H1 (cell line): ENCODE data around the gene ARF3. TPM values are rescaled to one million over a fixed set of nuclear protein-coding genes. Genes with fewer than 3 reads are reported as not detected.

Experiments
- CHD2 ChIP-seq: IDR thresholded peaks from 2 replicates; pipeline ENCODE4 v1.6.1; 2012; ENCODE audit warnings: low read length, improper control_type of control experiment
- EP300 ChIP-seq, 2 experiments: IDR thresholded peaks; 1 replicate in 1 of 2; 2 replicates in 1 of 2; pipeline ENCODE4 v1.6.1; 2011 to 2012; ENCODE audit warnings: low read depth in 2 of 2, low read length in 2 of 2, mild to moderate bottlenecking in 2 of 2, borderline replicate concordance in 1 of 2, inconsistent platforms in 1 of 2, moderate library complexity in 1 of 2
- FOSL1 ChIP-seq: IDR thresholded peaks from 2 replicates; pipeline ENCODE4 v1.6.1; 2011; ENCODE audit warnings: mild to moderate bottlenecking, low read depth, low read length, moderate library complexity; ENCODE audit not compliant: insufficient read depth
- HDAC2 ChIP-seq, 2 experiments: fragments of 300-600 bp in 1 of 2; sonication (generic) in 1 of 2; IDR thresholded peaks; 2 replicates each; pipeline ENCODE4 v1.6.1; 2011 to 2012; ENCODE audit warnings: low read depth in 2 of 2, low read length in 2 of 2, mild to moderate bottlenecking in 2 of 2, moderate library complexity in 2 of 2, borderline replicate concordance in 1 of 2, inconsistent platforms in 1 of 2
- JUND ChIP-seq: IDR thresholded peaks from 2 replicates; pipeline ENCODE4 v1.6.1; 2011; ENCODE audit warnings: mild to moderate bottlenecking, improper control_type of control experiment, low read length
- KDM1A ChIP-seq: fragments of 200-600, 300-600 bp; sonication (generic); IDR thresholded peaks from 2 replicates; pipeline ENCODE4 v1.7.1; 2016; ENCODE audit warnings: mild to moderate bottlenecking, low read length, borderline replicate concordance
- KDM4A ChIP-seq: IDR thresholded peaks from one replicate; pipeline ENCODE4 v1.7.1; 2012; ENCODE audit warnings: low read depth, mild to moderate bottlenecking, moderate library complexity, low read length, inconsistent platforms; ENCODE audit not compliant: severe bottlenecking
- KDM5A ChIP-seq: fragments of 200-600 bp; IDR thresholded peaks from 2 replicates; pipeline ENCODE4 v1.7.1; 2012; ENCODE audit warnings: mild to moderate bottlenecking, low read length, inconsistent platforms, mixed read lengths
- MAX ChIP-seq: IDR thresholded peaks from 2 replicates; pipeline ENCODE4 v1.6.1; 2012; ENCODE audit warnings: inconsistent platforms
- NANOG ChIP-seq: IDR thresholded peaks from 2 replicates; pipeline ENCODE4 v1.6.1; 2011; ENCODE audit warnings: low read length, low read depth, mild to moderate bottlenecking, inconsistent platforms; ENCODE audit not compliant: insufficient read depth, poor library complexity, severe bottlenecking
- PHF8 ChIP-seq: fragments of 200-600 bp; sonication (generic); conservative IDR thresholded peaks from 2 replicates; pipeline ENCODE4 v1.7.1; 2012; ENCODE audit warnings: low read depth, mild to moderate bottlenecking, inconsistent platforms, low read length, moderate library complexity
- POU5F1 ChIP-seq: IDR thresholded peaks from 2 replicates; pipeline ENCODE4 v1.6.1; 2011; ENCODE audit warnings: low read depth, mild to moderate bottlenecking, low read length, moderate library complexity
- RBBP5 ChIP-seq: IDR thresholded peaks from 2 replicates; pipeline ENCODE4 v1.7.1; 2012; ENCODE audit warnings: low read depth, mild to moderate bottlenecking, inconsistent platforms, low read length, moderate library complexity, borderline replicate concordance
- SAP30 ChIP-seq: fragments of 300-600 bp; sonication (generic); IDR thresholded peaks from 2 replicates; pipeline ENCODE4 v1.7.1; 2012; ENCODE audit warnings: low read length, moderate library complexity, mild to moderate bottlenecking, inconsistent platforms; ENCODE audit not compliant: insufficient read depth, insufficient replicate concordance
- SIN3A ChIP-seq, 2 experiments: IDR thresholded peaks in 1 of 2; conservative IDR thresholded peaks in 1 of 2; 2 replicates each; pipeline ENCODE4 v1.6.1; 2011 to 2012; ENCODE audit warnings: low read length in 2 of 2, improper control_type of control experiment in 1 of 2, low read depth in 1 of 2, mild to moderate bottlenecking in 1 of 2
- SIX5 ChIP-seq: IDR thresholded peaks from 2 replicates; pipeline ENCODE4 v1.6.1; 2011; ENCODE audit warnings: mild to moderate bottlenecking, low read depth, low read length
- SP2 ChIP-seq: IDR thresholded peaks from 2 replicates; pipeline ENCODE4 v1.6.1; 2012; ENCODE audit warnings: mild to moderate bottlenecking, low read length, inconsistent platforms
- SRF ChIP-seq: IDR thresholded peaks from 2 replicates; pipeline ENCODE4 v1.6.1; 2011; ENCODE audit warnings: mild to moderate bottlenecking, low read depth, low read length, moderate library complexity
- SUZ12 ChIP-seq: fragments of 200-600 bp; sonication (generic); IDR thresholded peaks from 2 replicates; pipeline ENCODE4 v1.6.1; 2012; ENCODE audit warnings: mild to moderate bottlenecking, inconsistent platforms, low read length, moderate library complexity, mixed read lengths
- TAF1 ChIP-seq: IDR thresholded peaks from 2 replicates; pipeline ENCODE4 v1.6.1; 2011; ENCODE audit warnings: mild to moderate bottlenecking, low read depth, low read length
- TAF7 ChIP-seq: optimal IDR thresholded peaks from 2 replicates; pipeline ENCODE3; 2011; ENCODE audit warnings: low read depth, mild to moderate bottlenecking, inconsistent platforms, low read length, moderate library complexity, borderline replicate concordance
- polyA plus RNA-seq, 7 experiments: library from polyadenylated mRNA; depleted of rRNA in 3 of 7; stranded (reverse) in 5 of 7; unstranded in 2 of 7; fragments of >200 nt in 5 of 7; fragments of 200-250 nt in 2 of 7; gene quantifications; 1 replicate in 5 of 7; 2 replicates in 1 of 7; 4 replicates in 1 of 7; pipeline versions ENCODE4 v1.2.1 to v1.2.3, GENCODE V29; 2011 to 2013; ENCODE audit warnings: missing spikeins in 2 of 7, mixed read lengths in 2 of 7
- total RNA-seq: library from RNA; stranded (reverse); fragmentation: NEBNext Ultra II Directional; extraction: Animal tissue kit (Norgen Biotek cat#: 25700); gene quantifications from 2 replicates; pipeline ENCODE4 v1.2.1, GENCODE V29; 2021
- TF ChIP-seq, protein P1 (sequence below): IDR thresholded peaks from 2 replicates; pipeline ENCODE4 v1.6.1; 2012; ENCODE audit warnings: inconsistent platforms

ARF3 gene
- total and polyA plus RNA-seq, 2 of the 8 experiments (the other 6 are each of a cell fraction or from before 2014, with no cell fraction given): 231 to 250 TPM

GRCh38 chr12:48925304-48926011, 31.8 kb downstream of the ARF3 start, which contains the start of gene FKBP11 (continued):
- TF ChIP-seq PHF8 (peak; percentile 63; the same call in 1 of the 2 replicates), HDAC2 (IDR thresholded peaks at IDR 0.05; ENCODE audit: borderline replicate concordance in 1 of 2, low read depth in 2 of 2, low read length in 2 of 2) (no peak), CHD2 (no peak; the same call in 1 of the 2 replicates), KDM5A (no peak), JUND (no peak), SRF (no peak), MAX (0 out of 2 replicates have a peak, but pooled peaks have one; percentile 8), SIN3A (conservative IDR thresholded peaks at IDR 0.05 in 1 of 2, IDR thresholded peaks at IDR 0.05 in 1 of 2; ENCODE audit: low read depth in 1 of 2, low read length in 2 of 2) (no peak; a peak in 1 of 4 replicates), TAF1 (peak; percentile 72), POU5F1 (no peak), SIX5 (no peak), SUZ12 (no peak), SAP30 (no peak), KDM1A (peak; percentile 69; the same call in 1 of the 2 replicates), NANOG (no peak), FOSL1 (no peak), EP300 (IDR thresholded peaks at IDR 0.05; ENCODE audit: borderline replicate concordance in 1 of 2, low read depth in 2 of 2, low read length in 2 of 2) (no peak), KDM4A (peak; percentile 70), TAF7 (peak; percentile 54), SP2 (no peak), RBBP5 (no peak; the same call in 1 of the 2 replicates)
- TF ChIP-seq, protein P1, sequence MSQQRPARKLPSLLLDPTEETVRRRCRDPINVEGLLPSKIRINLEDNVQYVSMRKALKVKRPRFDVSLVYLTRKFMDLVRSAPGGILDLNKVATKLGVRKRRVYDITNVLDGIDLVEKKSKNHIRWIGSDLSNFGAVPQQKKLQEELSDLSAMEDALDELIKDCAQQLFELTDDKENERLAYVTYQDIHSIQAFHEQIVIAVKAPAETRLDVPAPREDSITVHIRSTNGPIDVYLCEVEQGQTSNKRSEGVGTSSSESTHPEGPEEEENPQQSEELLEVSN: peak; percentile 1; the same call in 1 of the 2 replicates
